H1 (cell line): Measurements from ENCODE around the gene CAMK2B.
A peak's percentile ranks its signal among the peaks of the same experiment; 100 is the strongest.

Experiments used
- CREB1 ChIP-seq: IDR thresholded peaks from 2 replicates; pipeline ENCODE4 v1.6.1; 2012; ENCODE audit warnings: inconsistent platforms
- CTCF ChIP-seq, 3 experiments: IDR thresholded peaks; 1 replicate in 2 of 3; 2 replicates in 1 of 3; pipeline versions ENCODE4 v1.5.1 to v1.6.1; 2011; ENCODE audit warnings: low read length in 3 of 3, mild to moderate bottlenecking in 3 of 3, inconsistent platforms in 2 of 3, low read depth in 1 of 3, moderate library complexity in 1 of 3; ENCODE audit not compliant: insufficient read depth in 1 of 3; ENCODE audit errors: control extremely low read depth in 1 of 3
- MAX ChIP-seq: IDR thresholded peaks from 2 replicates; pipeline ENCODE4 v1.6.1; 2012; ENCODE audit warnings: inconsistent platforms

GRCh38 chr7:44221231-44221791 lies 104.1 kb downstream of the CAMK2B start:
- TF ChIP-seq MAX (peak; percentile 76), CREB1 (no peak), CTCF (IDR thresholded peaks at IDR 0.05; ENCODE audit: control extremely low read depth in 1 of 3, insufficient read depth in 1 of 3, low read depth in 1 of 3, low read length in 3 of 3) (no peak)
